GM12801 (cell line): ENCODE results near the gene ZNF681.

Experiments
- TF ChIP-seq, protein P1 (sequence below): IDR thresholded peaks from one replicate; pipeline ENCODE4 v1.5.1; 2011; ENCODE audit warnings: control low read depth; ENCODE audit not compliant: insufficient read length; ENCODE audit errors: extremely low read depth

ZNF681 gene

DNA sequence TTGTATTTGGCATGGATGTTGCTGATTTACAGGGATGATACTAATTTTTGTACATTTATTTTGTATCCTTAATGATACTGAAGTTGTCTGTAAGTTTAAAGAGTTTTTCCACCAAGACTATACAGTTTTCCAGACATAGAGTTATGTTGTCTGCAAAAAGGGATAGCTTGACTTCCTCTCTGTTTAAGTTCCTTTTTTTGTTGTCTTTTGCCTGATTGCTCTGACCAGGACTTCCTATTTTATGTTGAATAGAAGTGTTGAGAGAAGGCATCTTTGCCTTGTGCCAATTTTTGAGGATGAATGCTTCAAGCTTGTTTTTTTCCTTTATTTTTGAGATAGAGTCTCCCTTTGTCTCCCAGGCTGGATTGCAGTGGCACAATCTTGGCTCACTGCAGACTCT lies 36.8 kb upstream of the ZNF681 start:
- TF ChIP-seq, protein P1, sequence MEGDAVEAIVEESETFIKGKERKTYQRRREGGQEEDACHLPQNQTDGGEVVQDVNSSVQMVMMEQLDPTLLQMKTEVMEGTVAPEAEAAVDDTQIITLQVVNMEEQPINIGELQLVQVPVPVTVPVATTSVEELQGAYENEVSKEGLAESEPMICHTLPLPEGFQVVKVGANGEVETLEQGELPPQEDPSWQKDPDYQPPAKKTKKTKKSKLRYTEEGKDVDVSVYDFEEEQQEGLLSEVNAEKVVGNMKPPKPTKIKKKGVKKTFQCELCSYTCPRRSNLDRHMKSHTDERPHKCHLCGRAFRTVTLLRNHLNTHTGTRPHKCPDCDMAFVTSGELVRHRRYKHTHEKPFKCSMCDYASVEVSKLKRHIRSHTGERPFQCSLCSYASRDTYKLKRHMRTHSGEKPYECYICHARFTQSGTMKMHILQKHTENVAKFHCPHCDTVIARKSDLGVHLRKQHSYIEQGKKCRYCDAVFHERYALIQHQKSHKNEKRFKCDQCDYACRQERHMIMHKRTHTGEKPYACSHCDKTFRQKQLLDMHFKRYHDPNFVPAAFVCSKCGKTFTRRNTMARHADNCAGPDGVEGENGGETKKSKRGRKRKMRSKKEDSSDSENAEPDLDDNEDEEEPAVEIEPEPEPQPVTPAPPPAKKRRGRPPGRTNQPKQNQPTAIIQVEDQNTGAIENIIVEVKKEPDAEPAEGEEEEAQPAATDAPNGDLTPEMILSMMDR = no peak

DNA sequence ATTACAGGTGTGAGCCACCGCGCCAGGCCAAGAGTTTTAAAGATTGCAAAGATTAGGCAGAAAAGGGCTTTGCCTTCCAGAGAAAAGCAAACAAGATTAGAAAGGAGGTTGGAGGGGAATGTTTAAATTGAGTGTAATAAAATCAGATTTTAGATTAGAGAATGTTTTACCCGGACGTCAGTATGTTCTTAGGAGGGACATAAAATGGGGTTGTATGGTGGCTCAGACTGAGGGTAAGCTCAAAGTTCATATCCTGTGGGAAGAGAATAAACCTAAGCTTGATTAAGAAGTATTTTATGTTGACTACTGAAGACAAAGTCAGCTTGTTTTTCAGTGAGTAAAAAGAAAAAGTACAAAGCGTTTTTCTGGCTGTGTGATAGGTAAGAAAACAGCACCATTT lies 34.1 kb upstream of the ZNF681 start:
- TF ChIP-seq, protein P1 = no peak

DNA sequence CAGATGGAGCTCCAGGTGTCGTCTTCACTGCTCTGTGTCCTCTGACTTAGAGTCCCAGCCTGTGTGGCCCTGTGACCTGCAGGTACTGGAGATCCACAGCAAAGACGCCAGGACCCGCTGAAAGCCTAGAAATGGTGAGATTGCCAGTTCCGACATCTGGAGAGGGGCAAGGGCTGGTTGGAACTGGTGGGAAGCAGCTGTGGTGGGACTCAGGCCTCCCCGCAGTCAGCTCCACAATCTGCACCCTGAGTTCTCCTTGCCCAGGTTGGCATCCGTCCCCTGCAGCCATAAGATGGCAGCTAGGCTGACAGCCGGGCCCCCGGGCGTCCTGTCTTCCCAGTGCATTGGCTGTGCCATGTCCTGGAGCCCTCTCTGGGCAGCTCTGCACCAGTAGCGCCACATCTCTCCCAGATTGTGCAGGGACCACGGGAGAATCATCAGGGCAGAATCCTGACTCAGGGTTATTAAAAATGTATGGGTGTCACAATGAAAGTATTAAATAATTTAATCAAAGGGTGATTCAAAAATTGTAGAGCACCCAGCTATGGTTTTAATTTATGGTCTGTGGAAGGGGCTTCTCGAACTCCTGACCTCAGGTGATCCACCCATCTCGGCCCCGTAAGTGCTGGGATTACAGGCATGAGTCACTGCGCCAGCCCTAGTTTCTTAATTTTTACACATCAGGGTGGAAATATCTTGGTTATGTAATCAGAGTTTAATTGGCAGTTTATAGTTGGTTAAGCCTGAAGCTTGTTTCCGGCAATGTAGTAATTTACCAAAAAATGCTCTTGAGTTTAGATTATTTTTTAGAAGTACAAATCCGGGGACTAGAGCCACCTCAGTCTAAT lies 32.2 kb upstream of the ZNF681 start:
- TF ChIP-seq, protein P1 = no peak

DNA sequence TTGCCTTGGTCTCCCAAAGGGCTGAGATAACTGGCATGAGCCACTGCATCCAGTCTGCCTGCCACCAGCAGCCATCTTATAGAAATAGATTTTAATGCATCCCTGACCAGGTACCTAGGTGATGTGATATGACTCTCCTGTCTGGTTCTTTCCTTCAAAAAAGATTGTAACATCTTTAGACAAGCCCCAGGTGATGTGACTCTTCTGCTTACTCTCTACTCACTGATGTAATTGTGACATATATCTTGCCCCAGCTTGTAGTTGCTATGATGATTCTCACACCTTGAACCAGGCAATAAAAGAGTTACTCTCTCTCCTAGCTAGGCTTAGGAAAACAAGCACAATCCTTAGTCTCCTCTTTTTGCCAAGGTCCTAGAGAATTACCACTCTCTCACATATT lies 30.6 kb upstream of the ZNF681 start:
- TF ChIP-seq, protein P1 = no peak

DNA sequence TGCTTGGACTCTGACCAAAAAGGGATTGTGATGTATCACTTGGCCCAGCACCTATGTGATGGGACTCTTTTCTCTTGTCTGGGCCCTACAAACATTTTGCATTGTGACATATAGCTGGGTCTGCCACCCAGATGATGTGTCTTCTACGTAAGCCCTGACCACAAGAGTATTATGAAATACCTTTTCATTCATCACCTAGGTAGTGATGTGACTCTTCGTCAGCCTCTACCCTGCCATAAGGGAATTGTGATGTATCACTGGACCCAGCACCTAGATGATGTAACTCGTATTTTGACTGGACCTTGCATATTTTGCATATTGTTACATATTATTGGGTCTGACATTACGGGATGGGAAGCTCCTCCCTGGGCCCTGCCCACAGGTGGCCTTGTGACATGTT lies 29.7 kb upstream of the ZNF681 start:
- TF ChIP-seq, protein P1 = no peak

DNA sequence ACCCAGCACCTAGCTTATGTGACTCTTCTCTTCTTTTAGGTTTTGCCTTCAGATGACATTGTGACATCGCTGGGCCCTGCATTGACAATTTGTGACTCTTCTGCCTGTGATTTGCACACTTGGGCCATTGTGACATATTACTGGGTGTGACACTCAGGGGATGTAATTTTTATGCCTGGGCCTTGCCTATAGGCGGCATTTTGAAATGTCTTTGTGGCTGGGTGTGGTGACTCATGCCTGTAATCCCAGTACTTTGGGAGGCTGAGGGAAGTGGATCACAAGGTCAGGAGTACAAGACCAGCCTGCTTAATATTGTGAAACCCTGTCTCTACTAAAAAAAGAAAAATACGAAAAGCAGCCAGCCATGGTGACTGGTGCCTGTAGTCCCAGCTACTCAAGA lies 28.4 kb upstream of the ZNF681 start:
- TF ChIP-seq, protein P1 = no peak

DNA sequence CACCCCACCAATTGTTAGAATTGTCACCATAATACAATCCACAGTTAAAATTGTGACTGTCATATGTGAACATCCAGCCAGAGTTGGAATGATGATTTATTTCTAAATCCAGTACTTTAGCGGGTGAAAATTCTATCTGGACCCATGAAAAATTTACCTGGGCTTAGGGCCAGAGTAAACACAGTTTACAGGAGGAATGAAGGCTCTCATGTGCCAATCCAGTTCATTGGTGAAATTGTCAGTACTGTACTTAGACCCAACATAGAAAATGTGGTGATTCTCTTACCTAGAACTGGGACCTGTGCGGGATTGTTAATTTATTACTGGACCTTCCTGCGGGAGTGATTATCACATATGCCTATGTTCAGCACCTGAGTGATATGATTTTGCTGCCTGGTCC lies 27.3 kb upstream of the ZNF681 start:
- TF ChIP-seq, protein P1 = no peak
